ENCODE results near the gene ADPRHL1. TPM values are rescaled to one million over a fixed set of nuclear protein-coding genes. Genes with fewer than 3 reads are reported as not detected.

Gene ADPRHL1
- total RNA-seq: 1.2 and 1.5 TPM in 2 replicates

- intact Hi-C loops (cut with micrococcal nuclease): no loop called here
These were observed at the start of gene ADPRHL1 for GRCh38 chr13:113452942-113453901. Gene ADPRHL1 (minus strand): TSS chr13:113453488. CDS start chr13:113453437, 51 bp downstream.

GRCh38 chr13:113502686-113503085 is 49.4 kb upstream of the ADPRHL1 start:
- intact Hi-C loops (cut with micrococcal nuclease): no loop called here

- intact Hi-C loops (cut with micrococcal nuclease): no loop called here
These were observed 47.4 kb upstream of the ADPRHL1 start for GRCh38 chr13:113500530-113501265.

DNA sequence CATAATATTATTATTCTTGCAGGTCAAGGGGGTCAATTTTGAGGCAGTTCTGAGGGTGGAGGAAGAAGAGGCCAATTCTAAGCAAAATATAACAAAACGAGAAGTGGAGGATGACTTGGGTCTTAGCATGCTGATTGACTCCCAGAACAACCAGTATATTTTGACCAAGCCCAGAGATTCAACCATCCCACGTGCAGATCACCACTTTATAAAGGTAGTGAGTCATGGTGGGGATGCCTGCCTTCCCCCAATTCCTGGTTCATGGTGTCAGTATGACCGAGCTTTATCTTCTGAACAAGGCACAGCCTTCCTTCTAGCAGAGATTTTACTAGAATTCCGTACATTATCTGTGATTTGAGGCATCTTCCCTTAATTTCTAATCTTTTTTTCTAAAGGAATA is 46.6 kb upstream of the ADPRHL1 start:
- intact Hi-C loops (cut with micrococcal nuclease): loop anchor here (10.0 kb wide), 3 partner anchors 345 to 915 kb away; partner anchors contain the start of genes PROZ and TUBGCP3

DNA sequence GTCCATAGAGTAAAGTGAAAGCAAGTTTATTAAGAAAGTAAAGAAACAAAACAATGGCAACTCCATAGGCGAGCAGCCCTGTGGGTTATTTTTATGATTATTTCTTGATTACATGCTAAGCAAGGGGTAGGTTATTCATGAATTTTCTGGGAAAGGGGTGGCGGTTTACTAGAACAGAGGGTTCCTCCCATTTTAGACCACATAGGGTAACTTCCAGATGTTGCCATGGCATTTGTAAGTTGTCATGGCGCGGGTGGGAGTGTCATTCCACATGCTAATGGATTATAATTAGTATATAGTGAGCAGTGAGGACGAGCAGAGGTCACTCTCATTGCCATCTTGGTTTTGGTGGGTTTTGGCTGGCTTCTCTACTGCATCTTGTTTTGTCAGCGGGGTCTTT is 45.6 kb upstream of the ADPRHL1 start:
- intact Hi-C loops (cut with micrococcal nuclease): loop anchor here (10.0 kb wide), 3 partner anchors 344 to 914 kb away; partner anchors contain the start of genes PROZ and TUBGCP3

GRCh38 chr13:113497217-113497616 is 43.9 kb upstream of the ADPRHL1 start:
- intact Hi-C loops (cut with micrococcal nuclease): loop anchor here (10.0 kb wide), 3 partner anchors 342 to 912 kb away; partner anchors contain the start of genes PROZ and TUBGCP3

DNA sequence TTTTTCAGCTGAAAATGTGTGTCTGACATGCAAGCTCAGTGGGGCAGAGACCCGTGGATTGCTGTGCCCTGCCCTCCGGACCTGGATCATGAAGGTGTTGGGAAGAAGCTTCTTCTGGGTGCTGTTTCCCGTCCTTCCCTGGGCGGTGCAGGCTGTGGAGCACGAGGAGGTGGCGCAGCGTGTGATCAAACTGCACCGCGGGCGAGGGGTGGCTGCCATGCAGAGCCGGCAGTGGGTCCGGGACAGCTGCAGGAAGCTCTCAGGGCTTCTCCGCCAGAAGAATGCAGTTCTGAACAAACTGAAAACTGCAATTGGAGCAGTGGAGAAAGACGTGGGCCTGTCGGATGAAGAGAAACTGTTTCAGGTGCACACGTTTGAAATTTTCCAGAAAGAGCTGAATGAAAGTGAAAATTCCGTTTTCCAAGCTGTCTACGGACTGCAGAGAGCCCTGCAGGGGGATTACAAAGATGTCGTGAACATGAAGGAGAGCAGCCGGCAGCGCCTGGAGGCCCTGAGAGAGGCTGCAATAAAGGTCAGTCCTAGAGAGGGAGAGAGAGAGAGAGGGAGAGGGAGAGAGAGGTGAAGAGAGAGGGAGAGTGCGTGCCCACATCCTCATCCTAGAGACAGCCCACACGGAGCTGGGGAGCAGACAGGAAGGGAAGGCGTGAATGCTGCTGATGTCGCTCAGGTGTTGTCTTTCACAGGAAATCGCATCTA is 42.4 kb upstream of the ADPRHL1 start:
- intact Hi-C loops (cut with micrococcal nuclease): loop anchor here (10.0 kb wide), 3 partner anchors 341 to 911 kb away; partner anchors contain the start of genes PROZ and TUBGCP3

DNA sequence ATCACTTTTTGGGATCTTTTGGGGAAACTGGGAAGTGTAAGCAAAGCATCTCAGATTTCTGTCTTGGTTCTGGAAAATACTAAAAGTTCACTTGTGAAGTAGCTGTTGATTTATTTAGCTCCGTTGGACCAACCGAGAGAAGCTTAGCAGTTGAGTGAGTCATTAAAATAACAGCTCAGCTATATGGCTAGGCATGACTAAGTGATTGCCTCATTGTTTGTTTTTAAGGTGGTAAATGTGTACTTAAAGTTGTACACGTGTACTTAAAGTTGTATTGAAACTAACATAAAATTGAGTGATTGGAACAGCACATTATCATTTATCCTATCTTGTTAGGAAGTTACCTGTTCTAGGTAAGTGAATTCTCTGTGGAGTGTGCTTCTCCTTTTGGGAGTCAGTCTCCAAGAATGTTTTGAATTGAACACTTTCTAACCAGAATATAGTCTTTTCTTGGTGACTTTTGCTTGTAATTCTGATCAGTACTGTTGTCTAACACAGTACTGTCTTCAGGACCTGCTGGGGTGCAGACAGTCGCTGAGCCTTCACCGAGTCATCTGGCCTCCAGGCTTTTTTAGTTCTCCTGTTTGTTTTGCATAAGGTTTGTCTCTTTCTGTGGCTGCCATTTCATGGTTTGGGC is 40.1 kb upstream of the ADPRHL1 start:
- intact Hi-C loops (cut with micrococcal nuclease): loop anchor here (2.0 to 10.0 kb wide), 4 partner anchors 265 to 909 kb away; partner anchors contain the start of genes PROZ, TMEM255B and TUBGCP3

GRCh38 chr13:113491982-113492381 is 38.7 kb upstream of the ADPRHL1 start:
- intact Hi-C loops (cut with micrococcal nuclease): loop anchor here (2.0 to 10.0 kb wide), 5 partner anchors 267 to 907 kb away; partner anchors contain the start of genes ATP11A, PROZ, TMEM255B and TUBGCP3

DNA sequence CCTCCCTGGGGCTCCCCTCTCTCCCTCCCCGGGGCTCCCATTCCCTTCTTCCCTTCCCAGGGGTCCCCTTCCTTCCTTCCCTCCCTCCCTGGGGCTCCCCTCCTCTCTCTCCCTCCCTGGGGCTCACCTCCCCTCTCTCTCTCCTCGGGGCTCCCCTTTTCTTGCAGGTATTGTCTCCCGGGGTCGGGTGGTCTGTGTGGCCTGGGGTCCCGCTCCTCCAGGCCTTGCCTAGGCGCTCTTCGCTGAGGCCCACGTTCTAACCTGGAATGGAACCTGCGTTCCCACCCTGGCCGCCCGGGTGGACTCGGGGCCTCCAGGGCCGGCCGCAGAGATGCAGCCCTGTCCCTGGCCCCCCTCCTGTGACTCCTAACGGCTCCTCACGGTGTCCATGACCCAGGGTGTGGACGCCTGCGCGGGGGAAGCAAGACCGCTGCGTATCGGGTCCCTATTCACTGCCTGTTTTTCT is 38.2 kb upstream of the ADPRHL1 start:
- intact Hi-C loops (cut with micrococcal nuclease): loop anchor here (2.0 to 10.0 kb wide), 4 partner anchors 337 to 907 kb away; partner anchors contain the start of genes ATP11A, PROZ and TUBGCP3

- intact Hi-C loops (cut with micrococcal nuclease): loop anchor here (1.0 to 10.0 kb wide), 9 partner anchors 94 to 906 kb away; partner anchors contain the start of genes ATP11A, LAMP1, PCID2 and PROZ
These were observed 37.5 kb upstream of the ADPRHL1 start, which contains the start of gene DCUN1D2 for GRCh38 chr13:113490496-113491417. Gene DCUN1D2 (minus strand): TSS chr13:113490711. CDS start chr13:113490669, 42 bp downstream.

DNA sequence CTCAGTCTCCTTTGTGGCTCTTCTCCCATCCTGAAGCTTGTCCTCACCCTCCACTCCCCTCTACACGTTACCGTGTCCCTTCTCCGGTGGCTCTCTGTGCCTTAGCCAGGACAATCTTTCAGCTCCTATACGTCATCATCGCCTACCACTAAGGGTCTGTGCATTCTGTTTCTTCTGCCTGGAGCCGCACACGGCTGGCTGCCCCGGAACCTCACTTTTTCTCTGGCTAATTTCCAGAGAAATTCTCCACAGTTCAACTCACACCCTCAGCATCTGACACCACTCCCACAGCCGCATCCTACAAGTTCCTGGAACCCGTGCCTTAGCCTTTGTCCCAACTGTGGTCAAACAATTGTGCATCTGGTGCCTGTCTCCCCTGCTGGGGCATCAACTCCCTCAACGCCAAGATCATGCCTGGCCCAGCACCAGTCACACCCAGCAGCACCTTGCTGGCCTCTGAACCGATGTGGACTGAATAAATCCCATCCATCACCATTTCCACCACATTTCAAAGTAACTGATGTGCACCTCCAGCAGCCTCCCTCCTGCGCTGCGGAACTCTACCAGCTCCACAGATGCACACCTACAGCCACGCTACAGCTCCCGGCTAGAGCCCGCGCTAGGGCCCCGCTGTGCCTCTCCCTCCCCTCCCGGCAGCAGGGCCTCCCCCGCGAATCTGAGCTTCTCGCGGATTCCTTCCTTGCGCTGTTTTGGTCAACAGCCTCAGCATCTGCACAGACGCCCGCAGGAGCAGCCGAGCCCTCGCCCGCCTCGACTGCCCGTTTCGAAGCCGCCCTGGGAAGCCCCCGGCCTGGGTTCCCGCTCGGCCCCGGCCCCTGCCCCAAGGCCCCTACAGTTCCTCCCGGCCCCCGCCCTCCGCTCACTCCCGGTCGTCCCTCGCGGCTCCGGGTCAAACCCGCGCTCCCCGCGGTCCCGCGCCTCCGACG is 36.5 kb upstream of the ADPRHL1 start:
- intact Hi-C loops (cut with micrococcal nuclease): loop anchor here (1.0 to 10.0 kb wide), 9 partner anchors 94 to 905 kb away; partner anchors contain the start of genes ATP11A, LAMP1, PCID2 and PROZ

DNA sequence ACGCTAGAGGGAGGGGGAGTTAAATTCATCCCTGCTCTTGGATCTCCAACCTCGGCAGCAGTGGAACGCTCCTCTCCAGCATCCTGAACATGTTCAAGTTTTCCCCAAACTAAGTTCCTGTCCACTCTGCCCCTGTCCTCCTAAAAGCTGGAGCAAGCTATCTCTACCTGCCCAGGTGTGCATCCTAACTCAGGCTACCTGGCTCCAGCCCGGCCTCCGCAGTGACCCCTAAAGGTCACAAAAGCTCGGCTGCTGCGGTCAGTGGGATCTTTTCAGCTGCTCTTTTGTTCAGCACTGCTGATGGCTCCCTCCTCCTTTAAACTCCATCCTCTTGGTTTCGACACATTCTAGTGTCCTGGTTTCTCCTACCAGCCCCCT is 35.9 kb upstream of the ADPRHL1 start:
- intact Hi-C loops (cut with micrococcal nuclease): no loop called here

- intact Hi-C loops (cut with micrococcal nuclease): no loop called here
These were observed 35.0 kb upstream of the ADPRHL1 start for GRCh38 chr13:113488283-113488682.

- intact Hi-C loops (cut with micrococcal nuclease): no loop called here
These were observed 33.4 kb upstream of the ADPRHL1 start for GRCh38 chr13:113486698-113487097.

GRCh38 chr13:113485545-113485944 is 32.3 kb upstream of the ADPRHL1 start:
- intact Hi-C loops (cut with micrococcal nuclease): no loop called here

- intact Hi-C loops (cut with micrococcal nuclease): no loop called here
These were observed 30.4 kb upstream of the ADPRHL1 start for GRCh38 chr13:113483504-113484293.

Measured in T-helper 1 cell treated with Interleukin-12 subunit alpha and Interleukin-12 subunit beta and Interleukin-4 antibody, amounts not matched to agents 30 ng/mL and 1 ng/mL, for 36 hours (primary cell).